ENCODE measurements around the gene NGB. TPM values are rescaled to one million over a fixed set of nuclear protein-coding genes. Genes with fewer than 3 reads are reported as not detected.

NGB gene
- total RNA-seq, 1 donor from 2014 or later, result 0.35 TPM

DNA sequence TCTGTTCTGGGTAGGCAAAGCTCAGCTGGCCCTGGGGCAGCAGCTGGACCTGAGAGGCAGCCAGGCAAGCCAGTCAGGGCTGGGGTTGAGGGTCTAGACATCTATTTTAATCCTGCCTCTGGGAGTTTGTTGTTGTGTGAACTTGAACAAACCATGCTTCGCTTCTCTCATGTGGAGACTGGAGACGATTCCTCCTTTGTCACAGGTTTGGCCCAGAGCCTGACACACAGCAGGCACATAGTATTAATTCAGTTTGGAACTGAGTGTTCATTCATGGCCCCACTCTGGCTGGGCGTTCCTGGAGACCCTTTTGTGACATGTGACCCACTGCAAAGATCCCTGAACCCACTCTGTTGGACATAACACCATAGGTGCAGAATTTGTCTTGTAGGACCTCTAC lies 39.3 kb downstream of the NGB start:
- DNase-seq (ENCODE audit: low read depth), result no peak

DNA sequence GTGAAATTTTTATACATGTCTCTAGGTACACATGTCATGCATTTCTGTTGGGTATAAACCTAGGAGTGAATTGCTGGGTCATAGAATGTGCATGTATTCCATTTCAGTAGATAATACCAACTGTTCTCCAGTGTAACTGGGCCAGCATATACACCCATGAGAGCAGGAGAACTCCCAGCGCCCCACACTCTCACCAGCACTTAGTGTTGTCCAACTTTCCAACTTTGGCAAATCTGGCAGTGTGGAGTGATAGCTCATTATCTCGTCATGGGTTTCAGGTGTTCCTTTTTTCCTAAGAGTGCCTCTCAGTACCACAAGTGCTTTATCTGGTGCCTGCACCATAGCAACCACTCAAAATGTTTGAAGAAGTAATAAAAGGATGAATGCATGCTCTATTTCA lies 40.1 kb downstream of the NGB start:
- no peak for DNase-seq (ENCODE audit: low read depth)

DNA sequence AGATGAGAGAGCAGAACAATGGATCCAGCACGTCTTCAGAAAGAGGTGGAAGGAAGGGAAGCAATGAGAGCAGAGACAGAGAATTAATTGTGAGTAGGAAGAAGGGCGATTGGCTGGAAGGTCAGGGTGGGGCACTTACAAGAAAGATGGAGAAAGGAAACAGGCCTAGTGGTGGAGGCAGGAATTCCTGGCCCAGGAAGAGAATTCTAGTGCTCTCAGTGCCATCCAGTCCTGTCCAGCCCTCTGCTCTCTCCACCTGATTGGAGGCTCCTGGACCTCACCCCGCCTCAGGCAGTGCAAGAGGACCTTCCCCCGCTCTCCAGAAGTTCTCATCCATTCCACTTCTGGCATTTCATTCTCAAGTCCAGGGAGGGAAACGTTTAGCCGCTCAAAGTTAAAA lies 43.0 kb downstream of the NGB start:
- DNase-seq (ENCODE audit: low read depth), result no peak

DNA sequence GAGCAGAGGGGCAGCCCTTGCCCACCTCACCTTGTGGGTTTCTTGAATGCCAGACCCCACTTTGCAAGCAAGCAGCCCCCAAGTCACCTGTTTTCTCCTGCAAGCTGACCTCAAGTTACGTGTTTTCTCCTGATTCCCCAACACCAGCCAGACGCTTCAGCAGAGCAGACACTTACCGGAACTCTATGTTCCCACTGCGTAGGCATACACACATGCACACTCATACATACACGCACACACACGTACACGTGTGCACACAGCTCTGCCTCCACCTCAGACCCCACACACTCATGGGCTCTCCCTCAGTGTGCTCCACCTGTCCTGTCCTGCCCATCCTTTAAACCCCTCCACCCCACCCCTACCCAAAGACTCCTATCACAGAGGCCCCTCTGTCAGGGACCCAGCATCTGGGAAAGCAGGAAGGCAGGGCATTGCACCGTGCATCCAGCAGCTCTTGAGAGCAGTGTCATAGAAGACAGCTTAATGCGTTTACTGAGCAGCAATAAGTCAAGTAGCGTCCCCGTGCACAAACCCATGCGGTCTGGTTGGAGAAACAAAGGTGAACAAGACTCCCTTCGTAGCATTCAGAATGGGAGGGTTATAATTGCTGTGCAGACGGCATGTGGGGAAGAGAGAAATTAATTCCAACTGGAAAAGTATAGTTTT lies 45.0 kb downstream of the NGB start:
- DNase-seq (ENCODE audit: low read depth), result no peak

DNA sequence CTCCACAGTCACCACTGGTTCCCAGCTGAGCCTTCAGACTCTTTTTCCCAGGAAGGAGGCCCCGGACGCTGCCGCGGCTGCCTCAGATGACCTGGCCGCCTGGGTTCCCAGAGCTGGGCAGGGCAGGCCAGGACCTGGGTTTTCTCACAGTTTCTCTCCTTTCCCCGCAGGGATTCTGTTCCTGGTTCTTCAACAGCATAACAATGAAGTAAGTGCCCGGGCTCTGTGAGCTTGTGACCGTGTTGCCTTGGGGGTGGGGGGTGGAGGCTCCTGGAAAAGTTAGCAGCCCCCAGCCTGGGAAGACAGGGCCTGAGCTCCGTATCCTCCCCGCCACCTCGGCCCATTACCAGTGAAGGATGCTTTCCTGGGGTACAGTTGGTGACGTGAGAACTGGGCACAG lies 45.8 kb downstream of the NGB start:
- no peak for DNase-seq (ENCODE audit: low read depth)

DNA sequence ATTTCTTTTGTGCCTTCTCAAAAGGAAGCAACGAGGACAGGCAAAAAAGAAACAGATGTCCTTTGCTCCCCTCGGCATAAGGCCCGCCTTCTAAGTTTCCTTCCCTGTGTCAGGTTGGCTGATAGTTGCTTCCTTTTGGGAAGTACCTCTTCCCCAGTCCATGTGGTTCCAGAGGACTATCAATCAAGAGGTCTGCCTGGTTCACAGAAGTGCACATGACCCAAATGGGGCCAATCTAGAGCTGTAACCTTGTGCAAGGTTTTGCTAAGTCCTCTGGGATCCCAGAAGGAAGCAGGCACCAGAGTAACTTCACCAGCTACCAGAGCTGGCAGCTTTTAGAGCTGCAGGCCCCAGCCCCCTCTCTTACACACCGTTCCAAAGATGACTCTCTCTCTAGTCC lies 46.8 kb downstream of the NGB start:
- DNase-seq (ENCODE audit: low read depth), result no peak

DNA sequence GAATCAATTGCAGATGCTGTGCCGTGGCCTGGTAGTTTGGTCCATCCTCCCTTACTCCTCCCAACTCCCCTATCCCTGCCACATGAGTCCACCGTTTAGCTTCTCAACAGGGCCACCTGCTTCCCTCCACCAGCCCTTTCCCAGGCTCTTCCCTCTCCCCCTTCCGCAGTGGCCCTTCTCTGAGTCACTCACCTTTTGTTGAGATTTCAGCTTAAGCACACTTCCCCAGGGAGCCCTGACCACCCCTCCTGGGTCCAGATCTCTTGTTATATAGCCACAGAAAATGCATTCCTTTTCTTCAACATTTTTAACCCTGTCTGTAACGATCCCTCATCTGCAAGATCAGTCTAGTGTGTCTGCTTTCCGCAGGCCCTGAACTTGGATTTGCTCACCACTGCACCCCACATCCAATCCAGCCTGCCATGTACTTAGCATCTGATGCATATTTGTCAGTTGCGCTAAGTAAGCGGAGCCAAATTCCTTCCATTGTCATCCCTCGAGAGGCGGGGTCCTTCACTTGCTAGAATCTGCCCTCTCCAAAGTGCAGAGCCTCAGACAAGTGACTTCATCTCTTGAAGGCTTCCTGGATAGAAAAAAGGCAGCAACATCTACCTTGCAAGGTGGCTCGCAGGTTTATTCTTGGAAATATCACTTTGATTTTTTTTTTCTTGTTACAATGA lies 48.3 kb downstream of the NGB start:
- no peak for DNase-seq (ENCODE audit: low read depth)

DNA sequence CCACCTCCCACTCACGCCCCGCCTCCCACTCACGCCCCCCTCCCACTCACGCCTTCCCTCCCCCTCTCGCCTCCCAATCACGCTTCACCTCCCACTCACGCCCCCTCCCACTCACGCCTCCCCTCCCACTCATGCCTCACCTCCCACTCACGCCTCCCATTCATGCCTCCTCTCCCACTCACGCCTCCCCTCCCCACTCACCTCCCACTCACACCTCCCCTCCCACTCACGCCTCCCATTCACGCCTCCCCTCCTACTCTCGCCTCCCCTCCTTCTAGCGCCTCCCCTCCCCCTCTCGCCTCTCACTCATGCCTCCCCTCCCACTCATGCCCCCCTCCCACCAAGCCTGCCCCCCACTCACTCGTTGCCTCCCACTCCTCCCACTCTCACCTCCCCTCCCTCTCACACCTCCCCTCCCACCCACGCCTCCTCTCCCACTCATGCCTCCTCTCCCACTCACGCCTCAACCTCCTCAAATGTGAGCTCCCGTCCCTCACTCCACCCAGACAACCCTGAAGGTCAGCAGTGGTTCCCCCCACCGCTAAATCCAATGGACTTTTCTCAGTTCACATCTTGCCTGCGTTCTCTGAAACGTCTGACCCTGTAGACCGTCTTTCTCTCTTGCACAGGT lies 49.6 kb downstream of the NGB start:
- no peak for DNase-seq (ENCODE audit: low read depth)

DNA sequence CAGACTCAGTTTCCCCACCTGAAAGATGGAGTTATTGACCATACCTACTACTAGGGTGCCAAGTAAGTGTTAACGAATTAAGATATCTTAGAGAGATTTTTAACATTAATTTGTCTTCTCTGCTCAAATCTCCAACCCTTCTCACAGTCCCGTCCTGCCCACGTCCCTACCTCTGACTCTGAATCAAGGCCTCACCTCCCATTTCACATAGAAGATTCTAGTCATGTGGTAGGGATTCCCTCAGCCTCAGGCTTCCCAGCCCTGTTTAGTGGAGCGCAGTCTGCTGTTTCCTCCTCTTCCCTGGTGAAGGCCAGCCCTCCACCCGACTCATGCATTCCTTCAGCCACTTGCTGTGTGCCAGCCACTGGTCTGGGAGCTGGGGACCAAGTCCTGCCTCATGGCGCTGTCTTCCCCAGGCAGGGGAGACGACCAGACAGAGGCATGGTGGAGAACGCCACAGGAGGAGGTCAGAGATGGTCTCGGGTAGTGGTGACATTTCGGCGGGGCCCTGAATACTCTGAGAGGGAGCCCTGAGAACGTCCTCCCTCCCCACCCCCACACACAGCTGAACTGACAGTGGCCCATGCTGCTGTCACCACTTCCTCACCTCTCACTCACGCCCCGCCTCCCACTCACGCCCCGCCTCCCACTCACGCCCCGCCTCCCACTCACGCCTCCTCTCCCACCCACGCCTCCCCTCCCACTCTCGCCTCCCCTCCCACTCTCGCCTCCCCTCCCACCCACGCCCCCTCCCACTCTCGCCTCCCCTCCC lies 50.6 kb downstream of the NGB start:
- no peak for DNase-seq (ENCODE audit: low read depth)

DNA sequence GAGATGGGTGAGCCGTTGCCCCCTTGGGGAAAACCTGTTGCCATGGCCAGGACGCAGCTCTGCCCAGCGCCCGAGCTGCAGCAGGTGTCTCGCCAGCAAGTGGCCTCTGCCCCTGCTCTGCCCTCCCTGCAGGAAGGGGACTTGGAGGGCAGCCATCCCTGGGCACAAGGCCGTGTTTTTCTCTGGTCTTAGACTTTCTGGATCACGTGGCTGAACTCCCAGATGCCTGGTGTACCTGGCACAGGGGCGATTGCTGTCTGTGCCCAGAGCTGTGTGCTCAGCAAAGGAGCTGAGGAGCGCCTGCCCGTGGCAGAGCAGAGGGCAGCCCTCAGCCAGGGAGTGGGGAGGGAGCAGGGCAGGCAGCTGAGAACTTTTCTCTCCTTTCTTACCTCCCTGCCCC lies 51.4 kb downstream of the NGB start:
- DNase-seq (ENCODE audit: low read depth), result no peak

DNA sequence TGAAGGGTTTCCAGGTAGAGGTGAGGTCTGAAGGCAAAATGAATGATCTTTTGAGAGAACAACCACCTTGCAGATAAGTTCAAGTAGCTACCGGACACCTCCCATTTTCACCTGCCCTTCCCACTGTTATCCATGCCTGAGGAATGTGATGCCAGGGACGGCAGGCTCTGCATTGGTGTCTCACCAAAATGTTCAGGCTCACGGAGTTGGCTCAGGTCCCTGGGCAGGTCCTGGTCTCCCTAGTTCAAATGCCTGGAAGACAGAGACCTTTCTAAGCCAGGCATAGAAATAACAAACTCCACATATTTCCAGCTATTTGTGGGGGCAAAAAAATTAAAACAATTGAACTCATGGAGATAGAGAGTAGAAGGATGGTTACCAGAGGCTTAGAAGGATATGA lies 53.5 kb downstream of the NGB start:
- DNase-seq (ENCODE audit: low read depth), result no peak

Other genes starting within 250 kb of the NGB start
- 53.5 and 63.9 TPM in 2 replicates for gene IRF2BPL, start 242.5 kb downstream of the NGB start, total RNA-seq
- 16.8 and 21.8 TPM in 2 replicates for gene CIPC, start 172.9 kb downstream of the NGB start, total RNA-seq
- not detected in 2 replicates for gene ZDHHC22, start 129.4 kb downstream of the NGB start, total RNA-seq
- 0.17 and 1.9 TPM in 2 replicates for gene TMEM63C, start 89.4 kb downstream of the NGB start, total RNA-seq
- gene POMT2, start 49.7 kb upstream of the NGB start, total RNA-seq, result 12.2 and 26.4 TPM in 2 replicates
- 16.1 and 61.6 TPM in 2 replicates for gene GSTZ1, start 49.8 kb upstream of the NGB start, total RNA-seq
- 13.9 and 22.1 TPM in 2 replicates for gene TMED8, start 105.9 kb upstream of the NGB start, total RNA-seq
- gene SAMD15, start 106.2 kb upstream of the NGB start, total RNA-seq, result 2.3 and 12.9 TPM in 2 replicates
- 0.50 TPM in 1 of 2 replicates, not detected in the other for gene NOXRED1, start 152.3 kb upstream of the NGB start, total RNA-seq
- 20.7 and 26.8 TPM in 2 replicates for gene VIPAS39, start 186.4 kb upstream of the NGB start, total RNA-seq
- gene AHSA1, start 186.9 kb upstream of the NGB start, total RNA-seq, result 95.9 and 179 TPM in 2 replicates
- 1.3 and 1.7 TPM in 2 replicates for gene ISM2, start 227.6 kb upstream of the NGB start, total RNA-seq